Neural cell (in vitro differentiated cells): ENCODE results near the gene SAMSN1.

Experiments used
- CTCF ChIP-seq: fragments of 450-650 bp; IDR thresholded peaks from 2 replicates; pipeline ENCODE4 v1.5.1; 2014; ENCODE audit warnings: antibody characterized with exemption, mild to moderate bottlenecking, moderate library complexity; ENCODE audit not compliant: poor library complexity, severe bottlenecking
- EZH2 ChIP-seq: fragments of 200-600, 300-800 bp; shearing (Covaris generic), sonication (generic); IDR thresholded peaks from 2 replicates; pipeline ENCODE4 v1.6.1; 2014; ENCODE audit warnings: antibody characterized with exemption, low read length, borderline replicate concordance, mild to moderate bottlenecking; ENCODE audit not compliant: insufficient read depth, poor library complexity, severe bottlenecking
- MXI1 ChIP-seq: fragments of 450-650 bp; conservative IDR thresholded peaks from 2 replicates; pipeline ENCODE4 v1.6.1; 2014; ENCODE audit warnings: antibody characterized with exemption, mild to moderate bottlenecking; ENCODE audit not compliant: poor library complexity, severe bottlenecking
- POLR2AphosphoS5 ChIP-seq: IDR thresholded peaks from 2 replicates; pipeline ENCODE4 v1.6.1; 2012
- RAD21 ChIP-seq: fragments of 450-650 bp; conservative IDR thresholded peaks from 2 replicates; pipeline ENCODE4 v1.6.1; 2014; ENCODE audit warnings: antibody characterized with exemption, mild to moderate bottlenecking, moderate library complexity
- TF ChIP-seq, protein P1 (sequence below): IDR thresholded peaks from 2 replicates; pipeline ENCODE4 v1.6.1; 2012; ENCODE audit warnings: borderline replicate concordance

DNA sequence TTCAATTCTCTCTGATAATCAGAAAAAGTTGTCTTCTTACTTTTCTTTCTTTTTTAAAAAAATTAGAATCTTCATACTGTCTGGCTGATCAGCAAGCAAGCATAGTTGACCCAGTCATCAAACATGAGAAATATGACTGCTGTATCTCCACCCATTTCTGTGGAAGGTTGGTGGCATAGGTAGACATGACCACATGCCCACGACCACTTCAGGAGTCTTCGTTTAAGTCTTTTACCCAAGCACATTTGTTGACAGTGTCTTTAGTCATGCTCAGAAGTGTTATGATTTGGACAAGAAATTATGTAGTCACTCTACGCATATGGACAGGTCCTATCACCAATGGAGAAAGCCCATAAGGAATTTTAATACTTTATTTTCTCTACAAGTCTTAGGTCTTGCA lies 88.4 kb downstream of the SAMSN1 start:
- TF ChIP-seq CTCF, result no peak
- TF ChIP-seq POLR2AphosphoS5, result no peak
- TF ChIP-seq RAD21, result no peak
- TF ChIP-seq, protein P1, sequence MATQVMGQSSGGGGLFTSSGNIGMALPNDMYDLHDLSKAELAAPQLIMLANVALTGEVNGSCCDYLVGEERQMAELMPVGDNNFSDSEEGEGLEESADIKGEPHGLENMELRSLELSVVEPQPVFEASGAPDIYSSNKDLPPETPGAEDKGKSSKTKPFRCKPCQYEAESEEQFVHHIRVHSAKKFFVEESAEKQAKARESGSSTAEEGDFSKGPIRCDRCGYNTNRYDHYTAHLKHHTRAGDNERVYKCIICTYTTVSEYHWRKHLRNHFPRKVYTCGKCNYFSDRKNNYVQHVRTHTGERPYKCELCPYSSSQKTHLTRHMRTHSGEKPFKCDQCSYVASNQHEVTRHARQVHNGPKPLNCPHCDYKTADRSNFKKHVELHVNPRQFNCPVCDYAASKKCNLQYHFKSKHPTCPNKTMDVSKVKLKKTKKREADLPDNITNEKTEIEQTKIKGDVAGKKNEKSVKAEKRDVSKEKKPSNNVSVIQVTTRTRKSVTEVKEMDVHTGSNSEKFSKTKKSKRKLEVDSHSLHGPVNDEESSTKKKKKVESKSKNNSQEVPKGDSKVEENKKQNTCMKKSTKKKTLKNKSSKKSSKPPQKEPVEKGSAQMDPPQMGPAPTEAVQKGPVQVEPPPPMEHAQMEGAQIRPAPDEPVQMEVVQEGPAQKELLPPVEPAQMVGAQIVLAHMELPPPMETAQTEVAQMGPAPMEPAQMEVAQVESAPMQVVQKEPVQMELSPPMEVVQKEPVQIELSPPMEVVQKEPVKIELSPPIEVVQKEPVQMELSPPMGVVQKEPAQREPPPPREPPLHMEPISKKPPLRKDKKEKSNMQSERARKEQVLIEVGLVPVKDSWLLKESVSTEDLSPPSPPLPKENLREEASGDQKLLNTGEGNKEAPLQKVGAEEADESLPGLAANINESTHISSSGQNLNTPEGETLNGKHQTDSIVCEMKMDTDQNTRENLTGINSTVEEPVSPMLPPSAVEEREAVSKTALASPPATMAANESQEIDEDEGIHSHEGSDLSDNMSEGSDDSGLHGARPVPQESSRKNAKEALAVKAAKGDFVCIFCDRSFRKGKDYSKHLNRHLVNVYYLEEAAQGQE, result no peak
- TF ChIP-seq EZH2, result no peak
- no peak for TF ChIP-seq MXI1
